Measurements from ENCODE around the gene DGKI. TPM values are rescaled to one million over a fixed set of nuclear protein-coding genes. Genes with fewer than 3 reads are reported as not detected.

Gene DGKI
- total RNA-seq, 1 experiment from 2014 or later, result 0.15 TPM

DNA sequence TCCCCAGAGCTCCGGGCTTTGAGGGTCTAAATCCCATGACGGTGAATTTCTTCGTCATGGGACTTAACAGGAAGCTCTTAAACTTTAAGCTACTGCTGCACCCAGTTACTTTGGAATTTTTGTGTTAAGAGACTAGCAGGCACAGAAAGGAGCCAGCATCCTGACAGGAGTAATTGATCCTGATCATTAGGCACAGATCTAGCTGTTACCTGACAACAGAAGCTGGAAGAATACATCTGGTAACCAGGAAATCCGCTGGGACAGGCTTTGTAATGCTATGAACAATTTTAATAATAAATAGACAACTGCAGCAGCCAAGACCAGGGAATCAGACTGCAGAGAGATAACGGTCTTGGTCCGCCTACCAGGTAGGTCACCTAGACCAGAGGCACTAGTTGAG is 210.9 kb downstream of the DGKI start:
- H3K9ac ChIP-seq (ENCODE audit: low read length), result no peak overlapping the region
- RAD21 ChIA-PET (ENCODE audit: low non-redundant PET in 1 of 2, low total read pairs in 2 of 2, uncharacterized antibody in 2 of 2, unreplicated experiment in 2 of 2), result no interaction called here
- H3K4me1 ChIP-seq (ENCODE audit: control insufficient read depth in 1 of 2, insufficient read depth in 2 of 2, low read length in 2 of 2), result no peaks in the 10 kb centered on the region
- no peak overlapping the region for H3K4me2 ChIP-seq (ENCODE audit: low read length)
- no peak overlapping the region for H2AFZ ChIP-seq (ENCODE audit: low read depth, low read length, poor library complexity, severe bottlenecking)
- no peaks in the 10 kb centered on the region for H3K27me3 ChIP-seq (ENCODE audit: insufficient read depth, low read length)
- H3K79me2 ChIP-seq (ENCODE audit: insufficient read depth, low read length), result no peaks in the 10 kb centered on the region
- CTCF ChIA-PET, result interaction anchor here (3.6 kb wide), 1 partner anchor 9 kb away, joined by 14 read pairs; no protein-coding TSS in a partner anchor
- H3K36me3 ChIP-seq (ENCODE audit: control insufficient read depth in 1 of 2, insufficient read depth in 2 of 2, low read length in 2 of 2), result no peaks in the 10 kb centered on the region
- no peak for TF ChIP-seq SIN3A (IDR thresholded peaks at IDR 0.05; ENCODE audit: low read depth)
- TF ChIP-seq, protein P1, sequence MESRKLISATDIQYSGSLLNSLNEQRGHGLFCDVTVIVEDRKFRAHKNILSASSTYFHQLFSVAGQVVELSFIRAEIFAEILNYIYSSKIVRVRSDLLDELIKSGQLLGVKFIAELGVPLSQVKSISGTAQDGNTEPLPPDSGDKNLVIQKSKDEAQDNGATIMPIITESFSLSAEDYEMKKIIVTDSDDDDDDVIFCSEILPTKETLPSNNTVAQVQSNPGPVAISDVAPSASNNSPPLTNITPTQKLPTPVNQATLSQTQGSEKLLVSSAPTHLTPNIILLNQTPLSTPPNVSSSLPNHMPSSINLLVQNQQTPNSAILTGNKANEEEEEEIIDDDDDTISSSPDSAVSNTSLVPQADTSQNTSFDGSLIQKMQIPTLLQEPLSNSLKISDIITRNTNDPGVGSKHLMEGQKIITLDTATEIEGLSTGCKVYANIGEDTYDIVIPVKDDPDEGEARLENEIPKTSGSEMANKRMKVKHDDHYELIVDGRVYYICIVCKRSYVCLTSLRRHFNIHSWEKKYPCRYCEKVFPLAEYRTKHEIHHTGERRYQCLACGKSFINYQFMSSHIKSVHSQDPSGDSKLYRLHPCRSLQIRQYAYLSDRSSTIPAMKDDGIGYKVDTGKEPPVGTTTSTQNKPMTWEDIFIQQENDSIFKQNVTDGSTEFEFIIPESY (IDR thresholded peaks at IDR 0.05; ENCODE audit: extremely low read depth, insufficient replicate concordance, low read length), result no peak
- no peak for TF ChIP-seq ZFX (IDR thresholded peaks at IDR 0.05)
- no peak for TF ChIP-seq EGR1 (IDR thresholded peaks at IDR 0.05; ENCODE audit: low read depth)
- TF ChIP-seq, protein P2, sequence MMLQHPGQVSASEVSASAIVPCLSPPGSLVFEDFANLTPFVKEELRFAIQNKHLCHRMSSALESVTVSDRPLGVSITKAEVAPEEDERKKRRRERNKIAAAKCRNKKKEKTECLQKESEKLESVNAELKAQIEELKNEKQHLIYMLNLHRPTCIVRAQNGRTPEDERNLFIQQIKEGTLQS (IDR thresholded peaks at IDR 0.05), result no peak
- no peak for TF ChIP-seq JUND (IDR thresholded peaks at IDR 0.05)
- TF ChIP-seq REST (IDR thresholded peaks at IDR 0.05; ENCODE audit: low read depth), result no peak
- TF ChIP-seq, protein P3, sequence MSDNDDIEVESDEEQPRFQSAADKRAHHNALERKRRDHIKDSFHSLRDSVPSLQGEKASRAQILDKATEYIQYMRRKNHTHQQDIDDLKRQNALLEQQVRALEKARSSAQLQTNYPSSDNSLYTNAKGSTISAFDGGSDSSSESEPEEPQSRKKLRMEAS (IDR thresholded peaks at IDR 0.05), result no peak
- TF ChIP-seq RAD21 (IDR thresholded peaks at IDR 0.05; ENCODE audit: low read depth), result no peak
- TF ChIP-seq EZH2 (IDR thresholded peaks at IDR 0.05), result no peak
- no peak for TF ChIP-seq CBX3 (IDR thresholded peaks at IDR 0.05; ENCODE audit: low read depth)
- TF ChIP-seq YY1 (IDR thresholded peaks at IDR 0.05; ENCODE audit: extremely low read depth, insufficient replicate concordance, low read depth, low read length), result no peak
- TF ChIP-seq EZH2phosphoT487 (IDR thresholded peaks at IDR 0.05; ENCODE audit: borderline replicate concordance), result no peak
- TF ChIP-seq FOSL1 (IDR thresholded peaks at IDR 0.05; ENCODE audit: low read depth), result no peak
- no peak for TF ChIP-seq POLR2A (IDR thresholded peaks at IDR 0.05; ENCODE audit: borderline replicate concordance, extremely low read depth, insufficient read depth, insufficient read length)
- no peak for TF ChIP-seq CEBPB (IDR thresholded peaks at IDR 0.05; ENCODE audit: low read depth)
- no peak for TF ChIP-seq POLR2AphosphoS5 (IDR thresholded peaks at IDR 0.05; ENCODE audit: low read depth, low read length)
- TF ChIP-seq SRF (IDR thresholded peaks at IDR 0.05; ENCODE audit: low read depth), result no peak
- no peak for TF ChIP-seq SP1 (IDR thresholded peaks at IDR 0.05; ENCODE audit: low read depth)
- TF ChIP-seq, protein P4, sequence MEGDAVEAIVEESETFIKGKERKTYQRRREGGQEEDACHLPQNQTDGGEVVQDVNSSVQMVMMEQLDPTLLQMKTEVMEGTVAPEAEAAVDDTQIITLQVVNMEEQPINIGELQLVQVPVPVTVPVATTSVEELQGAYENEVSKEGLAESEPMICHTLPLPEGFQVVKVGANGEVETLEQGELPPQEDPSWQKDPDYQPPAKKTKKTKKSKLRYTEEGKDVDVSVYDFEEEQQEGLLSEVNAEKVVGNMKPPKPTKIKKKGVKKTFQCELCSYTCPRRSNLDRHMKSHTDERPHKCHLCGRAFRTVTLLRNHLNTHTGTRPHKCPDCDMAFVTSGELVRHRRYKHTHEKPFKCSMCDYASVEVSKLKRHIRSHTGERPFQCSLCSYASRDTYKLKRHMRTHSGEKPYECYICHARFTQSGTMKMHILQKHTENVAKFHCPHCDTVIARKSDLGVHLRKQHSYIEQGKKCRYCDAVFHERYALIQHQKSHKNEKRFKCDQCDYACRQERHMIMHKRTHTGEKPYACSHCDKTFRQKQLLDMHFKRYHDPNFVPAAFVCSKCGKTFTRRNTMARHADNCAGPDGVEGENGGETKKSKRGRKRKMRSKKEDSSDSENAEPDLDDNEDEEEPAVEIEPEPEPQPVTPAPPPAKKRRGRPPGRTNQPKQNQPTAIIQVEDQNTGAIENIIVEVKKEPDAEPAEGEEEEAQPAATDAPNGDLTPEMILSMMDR (IDR thresholded peaks at IDR 0.05 in 2 of 3, conservative IDR thresholded peaks at IDR 0.05 in 1 of 3; ENCODE audit: borderline replicate concordance in 1 of 3, insufficient read depth in 1 of 3, low read depth in 2 of 3, low read length in 2 of 3), result no peak
- no peak for ATAC-seq
- BruUV-seq (replicated peaks), result no TSS peak
- no peaks in the 10 kb centered on the region for H4K20me1 ChIP-seq (ENCODE audit: insufficient read depth)
- H3K27ac ChIP-seq (ENCODE audit: low read depth, low read length), result no peak overlapping the region
- POLR2A ChIA-PET, result no interaction called here
- no peak overlapping the region for H3K4me3 ChIP-seq (replicated peaks in 1 of 2; ENCODE audit: low read depth in 1 of 2, low read length in 2 of 2)
- H3K9me2 ChIP-seq (ENCODE audit: insufficient read depth), result no peaks in the 10 kb centered on the region
- intact Hi-C loops (cut with micrococcal nuclease), result no loop called here
- no peaks in the 10 kb centered on the region for H3K9me3 ChIP-seq (ENCODE audit: control insufficient read depth in 1 of 2, insufficient read depth in 1 of 2, low read depth in 1 of 2, low read length in 2 of 2)
- DNase-seq (ENCODE audit: low read depth, low spot score), result no peak

All from HCT116 (cell line).